Measurements from ENCODE around the gene CADPS.

DNA sequence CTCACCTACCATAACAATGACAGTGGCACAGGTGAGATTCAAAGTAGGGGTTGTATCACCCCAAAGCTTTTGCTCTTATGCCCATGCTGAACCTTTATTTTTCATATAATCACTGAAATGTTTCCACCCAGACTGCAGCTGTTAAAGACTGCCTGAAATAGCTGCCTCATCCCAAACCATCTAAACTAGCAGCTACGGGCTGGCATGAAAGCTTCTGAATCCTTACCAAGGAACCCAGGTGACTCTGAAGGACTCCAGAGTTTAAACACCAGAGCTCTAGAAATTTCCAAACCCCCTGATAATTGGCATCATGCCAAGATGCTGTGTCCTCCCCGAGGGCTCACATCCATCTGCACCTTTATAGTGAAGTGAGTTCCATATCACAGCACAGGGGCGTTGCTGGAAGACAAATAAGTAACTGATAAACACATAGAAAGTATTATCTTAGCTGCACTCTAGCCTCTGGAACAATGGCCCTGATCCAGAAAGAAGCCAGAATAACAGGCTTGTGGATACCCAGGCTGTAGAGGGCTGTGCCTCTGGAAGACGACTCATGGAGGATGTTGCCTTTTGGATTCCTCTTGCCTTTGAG lies 238.9 kb downstream of the CADPS start:
- no peak for TF ChIP-seq YY1 (IDR thresholded peaks at IDR 0.05; ENCODE audit: insufficient read depth, insufficient read length)
- no peak for TF ChIP-seq ZNF274 (IDR thresholded peaks at IDR 0.05; ENCODE audit: low read depth, low read length)
- no peak for TF ChIP-seq SUZ12 (IDR thresholded peaks at IDR 0.05; ENCODE audit: extremely low read depth, insufficient read depth, insufficient read length)
